B cell (primary cell): ENCODE measurements around the gene OR6C76. TPM values are rescaled to one million over a fixed set of nuclear protein-coding genes. Genes with fewer than 3 reads are reported as not detected.

ENCODE experiments used
- ATAC-seq: fragments of 200-7000 bp; cut with Tn5 transposase; one replicate; pipeline ENCODE4 v1.10.0; 2021; ENCODE audit warnings: low read depth, mild to moderate bottlenecking, moderate number of reproducible peaks, moderate library complexity
- CTCF ChIA-PET: fragments of 350-600 bp; sonication (Branson Sonifier 250); formaldehyde crosslinking; loops from one replicate; lab custom pipeline; 2021; ENCODE audit warnings: antibody characterized with exemption, inconsistent platforms; lab: Charles Lee
- POLR2A ChIA-PET: fragments of 350-600 bp; sonication (Branson Sonifier 250); formaldehyde crosslinking; loops from one replicate; lab custom pipeline; 2021; ENCODE audit warnings: antibody characterized with exemption; lab: Charles Lee
- DNase-seq: peaks from one replicate; pipeline ENCODE4 v3.0.0; 2013
- H2AFZ ChIP-seq: 2 replicates; pipeline ENCODE4 v1.6.1; 2012; ENCODE audit warnings: mild to moderate bottlenecking, low read depth, low read length; ENCODE audit not compliant: insufficient read depth, poor library complexity, severe bottlenecking
- H3K27ac ChIP-seq, 2 donors: 1 replicate in 1 of 2; 2 replicates in 1 of 2; pipeline ENCODE4 v1.5.1; 2012 to 2013; ENCODE audit warnings: low read length in 2 of 2, mild to moderate bottlenecking in 2 of 2, moderate library complexity in 1 of 2
- H3K27me3 ChIP-seq, 4 experiments: fragments of 200-600 bp in 1 of 4; sonication (generic) in 1 of 4; replicated peaks in 1 of 4; 1 replicate in 2 of 4; 2 replicates in 2 of 4; pipeline versions ENCODE4 v1.6.1 to v1.7.0; 2013 to 2016; ENCODE audit warnings: low read length in 3 of 4, mild to moderate bottlenecking in 2 of 4, mixed read lengths in 1 of 4, moderate library complexity in 1 of 4; ENCODE audit not compliant: insufficient read depth in 4 of 4, control insufficient read depth in 3 of 4; ENCODE audit errors: control extremely low read depth in 1 of 4
- H3K36me3 ChIP-seq, 2 experiments: replicated peaks in 1 of 2; 1 replicate in 1 of 2; 2 replicates in 1 of 2; pipeline versions ENCODE4 v1.6.1 to v1.7.1; 2013; ENCODE audit warnings: low read length in 1 of 2; ENCODE audit not compliant: insufficient read depth in 2 of 2, control insufficient read depth in 1 of 2; ENCODE audit errors: control extremely low read depth in 1 of 2, extremely low read depth in 1 of 2
- H3K4me1 ChIP-seq, 2 donors: fragments of 200-600 bp in 1 of 2; sonication (generic) in 1 of 2; 1 replicate in 1 of 2; 2 replicates in 1 of 2; pipeline versions ENCODE4 v1.5.1 to v1.6.1; 2013 to 2017; ENCODE audit warnings: low read length in 2 of 2; ENCODE audit not compliant: control insufficient read depth in 2 of 2, insufficient read depth in 2 of 2
- H3K4me2 ChIP-seq: replicated peaks from 2 replicates; pipeline ENCODE3; 2012; ENCODE audit warnings: mild to moderate bottlenecking, low read depth, low read length; ENCODE audit not compliant: poor library complexity, severe bottlenecking
- H3K4me3 ChIP-seq, 5 experiments: fragments of 200-600 bp in 1 of 5; sonication (generic) in 1 of 5; 1 replicate in 3 of 5; 2 replicates in 2 of 5; pipeline versions ENCODE4 v1.5.1 to v1.7.0; 2011 to 2016; ENCODE audit warnings: low read length in 4 of 5, mild to moderate bottlenecking in 4 of 5, low read depth in 2 of 5, control low read depth in 1 of 5, moderate library complexity in 1 of 5; ENCODE audit not compliant: insufficient read depth in 1 of 5; ENCODE audit errors: control extremely low read depth in 1 of 5, extremely low read depth in 1 of 5
- H3K79me2 ChIP-seq: fragments of 200-600 bp; sonication (generic); one replicate; pipeline ENCODE4 v1.6.0; 2016; ENCODE audit warnings: low read length; ENCODE audit not compliant: control insufficient read depth, insufficient read depth
- H3K9ac ChIP-seq: fragments of 200-600 bp; sonication (generic); 2 replicates; pipeline ENCODE4 v1.6.1; 2017; ENCODE audit warnings: mild to moderate bottlenecking, low read length, moderate library complexity
- H3K9me3 ChIP-seq, 3 donors: one replicate each; pipeline versions ENCODE4 v1.6.1 to v1.7.1; 2013; ENCODE audit warnings: low read length in 2 of 3; ENCODE audit not compliant: control insufficient read depth in 2 of 3, insufficient read depth in 1 of 3; ENCODE audit errors: control extremely low read depth in 1 of 3
- H4K20me1 ChIP-seq: 2 replicates; pipeline ENCODE4 v1.6.0; 2012; ENCODE audit warnings: mild to moderate bottlenecking, low read length; ENCODE audit not compliant: insufficient read depth, control insufficient read depth, poor library complexity, severe bottlenecking
- H3K27ac Mint-ChIP-seq: one replicate; pipeline ENCODE4 v1.8.0; 2021; ENCODE audit warnings: mixed read lengths
- H3K27me3 Mint-ChIP-seq: one replicate; pipeline ENCODE4 v1.8.0; 2021; ENCODE audit warnings: mixed read lengths
- H3K4me1 Mint-ChIP-seq: one replicate; pipeline ENCODE4 v1.8.0; 2021; ENCODE audit warnings: mixed read lengths
- H3K4me3 Mint-ChIP-seq: one replicate; pipeline ENCODE4 v1.8.0; 2021; ENCODE audit warnings: mixed read lengths
- H3K9me3 Mint-ChIP-seq: one replicate; pipeline ENCODE4 v1.8.0; 2022; ENCODE audit warnings: mixed read lengths; ENCODE audit not compliant: insufficient read depth
- CTCF ChIP-seq: fragments of 200-600 bp; IDR thresholded peaks from one replicate; pipeline ENCODE4 v1.8.0; 2022; ENCODE audit warnings: antibody characterized with exemption, mild to moderate bottlenecking
- EZH2 ChIP-seq: IDR thresholded peaks from 2 replicates; pipeline ENCODE4 v1.6.1; 2012; ENCODE audit warnings: borderline replicate concordance, low read depth, mild to moderate bottlenecking, moderate library complexity, low read length; ENCODE audit not compliant: insufficient read depth, poor library complexity, severe bottlenecking
- WGBS: methylation state at CpG from one replicate; pipeline ENCODE4 v1.1.5; 2013; ENCODE audit warnings: missing lambda C conversion rate; ENCODE audit not compliant: insufficient coverage; 5-methylcytosine and 5-hydroxymethylcytosine counted together
- intact Hi-C: fragments of 100-400 bp; cut with micrococcal nuclease; formaldehyde crosslinking; loops from one replicate; pipeline ENCODE4 v1.10.0; 2022
- polyA plus RNA-seq: library from polyadenylated mRNA; depleted of rRNA; stranded (reverse); fragments of >200 nt; gene quantifications from 2 replicates; pipeline ENCODE4 v1.2.3, GENCODE V29; 2012
- total RNA-seq, 2 donors: library from RNA; stranded (reverse); fragments of 120-200 nt in 1 of 2; gene quantifications; 1 replicate in 1 of 2; 2 replicates in 1 of 2; pipeline versions ENCODE4 v1.2.3 to v1.2.4, GENCODE V29; 2013 to 2022

OR6C76 gene
- total and polyA plus RNA-seq, 2 donors (not counting 1 experiment from before 2014, with no cell fraction given) = not detected

GRCh38 chr12:55443776-55444175 is 17.7 kb downstream of the OR6C76 start, which contains the start of gene OR6C2:
OR6C2 (plus strand) TSS chr12:55444076; CDS start chr12:55452214, 8,138 bp downstream.
- no peak within 1 kb of the TSS for H2AFZ ChIP-seq
- DNase-seq (no peak), ATAC-seq (no peak)
- no peaks in the 10 kb centered on the region for H3K79me2 ChIP-seq
- no peak within 1 kb of the TSS for H3K4me3 Mint-ChIP-seq
- intact Hi-C loops = no loop called here
- WGBS = no CpG with 5 or more reads among the region's 2 CpGs
- TF ChIP-seq CTCF = no peak
- no peak for TF ChIP-seq EZH2
- POLR2A ChIA-PET = no interaction called here
- H3K27ac ChIP-seq = no peak within 1 kb of the TSS
- peaks cover 3% of the 10 kb centered on the region for H3K27me3 Mint-ChIP-seq
- H3K4me1 Mint-ChIP-seq = peaks cover 8% of the 10 kb centered on the region
- H4K20me1 ChIP-seq = no peaks in the 10 kb centered on the region
- H3K4me1 ChIP-seq = peaks cover 0 to 3% of the 10 kb centered on the region in 2 donors
- H3K36me3 ChIP-seq = no peaks in the 10 kb centered on the region
- H3K9me3 Mint-ChIP-seq = peaks cover 11% of the 10 kb centered on the region
- no peak within 1 kb of the TSS for H3K27ac Mint-ChIP-seq
- no peak within 1 kb of the TSS for H3K9ac ChIP-seq
- H3K4me3 ChIP-seq = no peak within 1 kb of the TSS
- peaks cover 0 to 11% (median 1%) of the 10 kb centered on the region in 3 donors for H3K9me3 ChIP-seq
- CTCF ChIA-PET = no interaction called here
- no peak within 1 kb of the TSS for H3K4me2 ChIP-seq
- H3K27me3 ChIP-seq = no peaks in the 10 kb centered on the region

- ChIA-PET CTCF (no interaction called here), POLR2A (no interaction called here)
- no peaks in the 10 kb centered on the region for H4K20me1 ChIP-seq
- no peaks in the 10 kb centered on the region for H3K36me3 ChIP-seq
- no peak overlapping the region for H3K9ac ChIP-seq
- Mint-ChIP-seq H3K27me3 (peaks cover 1% of the 10 kb centered on the region), H3K9me3 (peaks cover under 1% of the 10 kb centered on the region), H3K4me1 (peaks cover 8% of the 10 kb centered on the region), H3K4me3 (no peak overlapping the region), H3K27ac (no peak overlapping the region)
- DNase-seq (no peak), ATAC-seq (no peak)
- no peaks in the 10 kb centered on the region for H3K79me2 ChIP-seq
- peaks cover 0 to 3% of the 10 kb centered on the region in 2 donors for H3K4me1 ChIP-seq
- H2AFZ ChIP-seq = no peak overlapping the region
- H3K27me3 ChIP-seq = no peaks in the 10 kb centered on the region
- H3K27ac ChIP-seq = no peak overlapping the region
- TF ChIP-seq EZH2 (no peak), CTCF (no peak)
- H3K9me3 ChIP-seq = peaks cover 0 to 8% (median 1%) of the 10 kb centered on the region in 3 donors
- WGBS = no CpG with 5 or more reads among the region's 1 CpG
- no peak overlapping the region for H3K4me3 ChIP-seq
- H3K4me2 ChIP-seq = no peak overlapping the region
- intact Hi-C loops = no loop called here
Measured at GRCh38 chr12:55445357-55445756, 19.3 kb downstream of the OR6C76 start.
